K562 (cell line): Measurements from ENCODE around the gene SLC48A1. TPM values are rescaled to one million over a fixed set of nuclear protein-coding genes. Genes with fewer than 3 reads are reported as not detected.
A peak's percentile ranks its signal among the peaks of the same experiment; 100 is the strongest.

Source experiments
- ATAC-seq: fragments of 200-7000 bp; cut with Tn5 transposase; 3 replicates; pipeline ENCODE4 v1.9.1; 2020; ENCODE audit warnings: moderate library complexity
- BruUV-seq: library from RNA; stranded (reverse); fragments of 400-500 nt; replicated peaks from 2 replicates; lab custom pipeline; 2021; lab: Mats Ljungman, UMichigan
- CTCF ChIA-PET: fragments of 300-600 bp; formaldehyde crosslinking; extraction: SDS; loops from one replicate; lab custom pipeline; 2021; ENCODE audit warnings: low intra/inter-chr PET ratio; lab: Yijun Ruan, JAX
- POLR2A ChIA-PET: fragments of 300-600, 350-650 bp; sonication (Branson Sonifier 250); formaldehyde crosslinking; extraction: SDS; loops from one replicate; lab custom pipeline; 2021; ENCODE audit warnings: antibody characterized with exemption, inconsistent platforms; lab: Yijun Ruan, JAX
- DNase-seq, 4 experiments: peaks; one replicate each; pipeline versions ENCODE4 v3.0.0 to v3.0.0-alpha.2; 2011 to 2018; ENCODE audit warnings: low spot score in 3 of 4, mixed read lengths in 3 of 4; ENCODE audit errors: extremely low read depth in 1 of 4
- FAIRE-seq: peaks from 2 replicates; lab custom pipeline; 2011; peaks lifted over from hg19 to GRCh38; lab: Jason Lieb, UNC
- H2AFZ ChIP-seq: 2 replicates; pipeline ENCODE4 v1.6.0; 2011; ENCODE audit warnings: low read depth, low read length, control low read depth, inconsistent platforms
- H3K27ac ChIP-seq: fragments of 200-600 bp; 3 replicates; pipeline ENCODE4 v1.8.0; 2011; ENCODE audit warnings: low read depth, mild to moderate bottlenecking, control low read depth, inconsistent platforms, low read length, moderate library complexity, mixed read lengths; ENCODE audit errors: extremely low read depth
- H3K27me3 ChIP-seq, 2 experiments: fragments of 300-600 bp in 1 of 2; 2 replicates in 1 of 2; 3 replicates in 1 of 2; pipeline versions ENCODE4 v1.6.0 to v1.8.0; 2011; ENCODE audit warnings: inconsistent platforms in 2 of 2, low read length in 2 of 2, mild to moderate bottlenecking in 1 of 2, mixed read lengths in 1 of 2, moderate library complexity in 1 of 2; ENCODE audit not compliant: control insufficient read depth in 2 of 2, insufficient read depth in 2 of 2
- H3K36me3 ChIP-seq: fragments of 300-600 bp; 3 replicates; pipeline ENCODE4 v1.8.0; 2011; ENCODE audit warnings: mild to moderate bottlenecking, low read length, inconsistent platforms; ENCODE audit not compliant: control insufficient read depth, insufficient read depth
- H3K4me1 ChIP-seq, 2 experiments: fragments of 200-600 bp in 1 of 2; replicated peaks in 1 of 2; 2 replicates in 1 of 2; 3 replicates in 1 of 2; pipeline versions ENCODE4 v1.5.1 to v1.8.0; 2011; ENCODE audit warnings: inconsistent platforms in 2 of 2, low read length in 2 of 2, mild to moderate bottlenecking in 1 of 2, mixed read lengths in 1 of 2, moderate library complexity in 1 of 2; ENCODE audit not compliant: control insufficient read depth in 2 of 2, insufficient read depth in 2 of 2
- H3K4me2 ChIP-seq: 2 replicates; pipeline ENCODE4 v1.6.1; 2011; ENCODE audit warnings: low read length, control low read depth, inconsistent platforms, mixed read lengths; ENCODE audit not compliant: insufficient read depth
- H3K4me3 ChIP-seq: fragments of 200-600 bp; sonication (generic), shearing (Covaris generic); 2 replicates; pipeline ENCODE4 v1.5.1; 2016; ENCODE audit warnings: control low read depth, inconsistent platforms
- H3K79me2 ChIP-seq: fragments of 200-600 bp; 3 replicates; pipeline ENCODE4 v1.8.0; 2011; ENCODE audit warnings: low read length, inconsistent platforms; ENCODE audit not compliant: control insufficient read depth, insufficient read depth
- H3K9ac ChIP-seq, 2 experiments: 2 replicates each; pipeline versions ENCODE4 v1.6.0 to v1.6.1; 2011; ENCODE audit warnings: low read depth in 2 of 2, low read length in 2 of 2, control low read depth in 1 of 2, inconsistent platforms in 1 of 2, mild to moderate bottlenecking in 1 of 2, mixed read lengths in 1 of 2; ENCODE audit not compliant: insufficient read depth in 1 of 2
- H3K9me1 ChIP-seq: one replicate; pipeline ENCODE4 v1.6.0; 2011; ENCODE audit warnings: inconsistent platforms, mild to moderate bottlenecking, low read length, moderate library complexity; ENCODE audit not compliant: control insufficient read depth, insufficient read depth
- H3K9me3 ChIP-seq: replicated peaks from 2 replicates; pipeline ENCODE4 v1.5.1; 2011; ENCODE audit warnings: low read depth, low read length, inconsistent platforms; ENCODE audit not compliant: control insufficient read depth, insufficient read depth
- H4K20me1 ChIP-seq: replicated peaks from 2 replicates; pipeline ENCODE4 v1.6.1; 2011; ENCODE audit warnings: low read length, inconsistent platforms, mixed read lengths; ENCODE audit not compliant: control insufficient read depth, insufficient read depth
- MAFK ChIP-seq: IDR thresholded peaks from 2 replicates; pipeline ENCODE4 v1.6.1; 2011; ENCODE audit warnings: low read length, improper control_type of control experiment
- POLR2G ChIP-seq: fragments of 200-400 bp; formaldehyde crosslinking; IDR thresholded peaks from 2 replicates; pipeline ENCODE4 v1.6.1; 2017; ENCODE audit warnings: low read depth, mild to moderate bottlenecking, antibody characterized with exemption, low read length, moderate library complexity
- POLR3A ChIP-seq: IDR thresholded peaks from 2 replicates; pipeline ENCODE4 v1.6.1; 2011; ENCODE audit warnings: borderline replicate concordance, mild to moderate bottlenecking, moderate library complexity; ENCODE audit not compliant: insufficient read length, insufficient read depth; ENCODE audit errors: extremely low read depth
- PRPF4 ChIP-seq: fragments of 200-400 bp; formaldehyde crosslinking; IDR thresholded peaks from one replicate; pipeline ENCODE4 v1.6.1; 2017; ENCODE audit warnings: low read length, low read depth, mild to moderate bottlenecking; ENCODE audit not compliant: insufficient read depth, poor library complexity, severe bottlenecking
- SREBF1 ChIP-seq: fragments of 150-350 bp; IDR thresholded peaks from 2 replicates; pipeline ENCODE4 v1.6.1; 2014; ENCODE audit warnings: antibody characterized with exemption, low read depth, low read length, borderline replicate concordance
- ZNF431 ChIP-seq: sonication (generic); formaldehyde crosslinking; IDR thresholded peaks from 2 replicates; pipeline ENCODE4 v1.8.0; 2022; ENCODE audit warnings: mild to moderate bottlenecking, missing genetic modification reagents
- WGBS: fragments of 100-300 bp; shearing (Covaris generic); methylation state at CpG from one replicate; pipeline ENCODE4 v1.1.6; 2016; ENCODE audit warnings: low coverage, mixed read lengths; ENCODE audit not compliant: insufficient coverage; ENCODE audit errors: missing lambda C conversion rate; 5-methylcytosine and 5-hydroxymethylcytosine counted together
- in situ Hi-C: fragments of 300-500 bp; cut with MboI; formaldehyde crosslinking; loops from 4 replicates; pipeline ENCODE4 v1.15.0; 2018; ENCODE audit warnings: inconsistent platforms, mixed read lengths
- intact Hi-C: fragments of 100-400 bp; cut with micrococcal nuclease; formaldehyde crosslinking; loops from 2 replicates; pipeline ENCODE4 v1.14.2; 2022
- polyA plus RNA-seq, 8 experiments: library from polyadenylated mRNA; depleted of rRNA in 4 of 8; stranded (reverse) in 5 of 8; unstranded in 3 of 8; fragments of >200 nt; fragmentation: Nextera tagmentation in 2 of 8; fragmentation: Illumina TruSeq in 1 of 8; extraction: Ambion mirVana in 2 of 8; extraction: Trizol in 1 of 8; gene quantifications; 2 replicates each; pipeline versions ENCODE4 v1.2.1 to v1.2.3, GENCODE V29; 2011 to 2014; ENCODE audit warnings: inconsistent platforms in 1 of 8, missing spikeins in 1 of 8
- total RNA-seq, 7 experiments: library from RNA; depleted of rRNA in 6 of 7; stranded (reverse); fragments of >200 nt in 6 of 7; fragmentation: Illumina TruSeq in 2 of 7; extraction: Trizol in 2 of 7; gene quantifications; 2 replicates each; pipeline versions ENCODE4 v1.2.1 to v1.2.3, GENCODE V29; 2011 to 2021; ENCODE audit warnings: low replicate concordance in 1 of 7
- TF ChIP-seq, protein P1 (sequence below): sonication (generic); formaldehyde crosslinking; IDR thresholded peaks from 2 replicates; pipeline ENCODE4 v1.8.0; 2022; ENCODE audit warnings: mild to moderate bottlenecking, low read depth, missing genetic modification reagents
- TF ChIP-seq, protein P2 (sequence below): fragments of 450-650 bp; formaldehyde crosslinking; IDR thresholded peaks from 2 replicates; pipeline ENCODE4 v1.4.0; 2020; ENCODE audit warnings: mild to moderate bottlenecking, moderate library complexity
- TF ChIP-seq, protein P3 (sequence below): fragments of 200-800 bp; sonication (Bioruptor generic); IDR thresholded peaks from 2 replicates; pipeline ENCODE4 v1.6.1; 2017; ENCODE audit warnings: missing genetic modification characterization, missing compliant biosample characterization

SLC48A1 gene
- total and polyA plus RNA-seq, 9 of the 15 experiments (the other 6 are each of a cell fraction or from before 2014, with no cell fraction given) = 10.7 to 37.5 (median 18.7) TPM

DNA sequence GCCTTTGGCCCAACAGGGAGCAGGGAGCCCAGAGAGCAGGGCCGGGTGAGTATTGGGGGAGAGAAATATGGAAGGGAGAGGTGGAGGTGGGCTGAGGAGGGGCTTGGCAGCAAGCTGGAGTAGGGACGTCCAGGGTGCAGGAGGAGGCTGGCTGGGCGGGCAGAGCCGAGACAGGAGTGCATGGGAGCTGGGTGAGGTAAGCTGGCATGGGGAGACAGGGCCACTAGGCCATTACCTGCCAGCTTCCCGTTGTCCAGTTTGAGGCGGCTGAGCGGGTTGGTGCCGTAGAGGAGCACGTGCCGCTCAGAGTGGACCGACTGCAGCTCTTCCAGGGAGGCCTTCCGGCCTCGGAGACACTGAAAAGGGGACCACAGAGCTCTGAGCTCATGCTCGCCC lies 18.3 kb downstream of the SLC48A1 start:
- no peak for ATAC-seq
- peaks cover 0 to 10% of the 10 kb centered on the region in 2 experiments; a peak in 1 of 5 replicates for H3K4me1 ChIP-seq
- H3K9ac ChIP-seq = no peak overlapping the region
- no peaks in the 10 kb centered on the region for H3K27me3 ChIP-seq
- H2AFZ ChIP-seq = no peak overlapping the region
- TF ChIP-seq PRPF4 (no peak), MAFK (no peak), POLR2G (peak; percentile 48), ZNF431 (no peak), SREBF1 (no peak)
- TF ChIP-seq, all 486 proteins: peak for 1
- Histone ChIP-seq H3K79me2 (no peaks in the 10 kb centered on the region; the same call in 2 of the 3 replicates), H3K9me3 (no peaks in the 10 kb centered on the region), H3K4me2 (no peak overlapping the region), H3K4me3 (no peak overlapping the region), H4K20me1 (0 out of 2 replicates have a peak, but pooled peaks cover 6% of the 10 kb centered on the region), H3K27ac (no peak overlapping the region), H3K36me3 (peaks cover 99% of the 10 kb centered on the region; the same call in 2 of the 3 replicates), H3K9me1 (no peaks in the 10 kb centered on the region)
- 96% methylated on average over 11 of the region's 14 CpGs for WGBS
- in situ Hi-C loops = no loop called here
- no TSS peak for BruUV-seq
- DNase-seq (no peak), FAIRE-seq (no peak)
- intact Hi-C loops = no loop called here
- POLR2A ChIA-PET = interaction anchor here (0.8 to 2.0 kb wide), 3 partner anchors 9 to 84 kb away, joined by 3 to 6 read pairs (median 5); no protein-coding TSS in a partner anchor
- CTCF ChIA-PET = no interaction called here

DNA sequence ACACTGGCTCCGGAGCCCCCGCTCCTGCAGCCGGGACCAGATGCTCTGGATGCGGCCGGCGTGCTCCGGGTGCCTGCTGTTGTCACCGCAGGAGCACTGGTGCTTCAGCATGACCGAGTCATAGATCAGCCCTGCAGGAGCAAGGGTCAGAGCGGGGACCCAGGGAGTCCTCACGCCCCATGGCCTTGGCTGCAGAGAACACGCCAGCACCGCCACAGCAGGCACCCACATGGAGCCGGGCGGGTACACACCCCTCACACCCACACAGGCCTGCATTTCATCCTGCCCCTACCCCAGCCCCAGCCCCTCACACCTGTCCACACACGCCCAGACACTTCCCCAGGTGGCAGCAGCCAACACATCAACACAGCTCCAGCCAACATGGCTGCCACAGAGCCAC lies 18.8 kb downstream of the SLC48A1 start:
- intact Hi-C loops = no loop called here
- H3K4me3 ChIP-seq = no peak overlapping the region
- ChIA-PET CTCF (no interaction called here), POLR2A (interaction anchor here (0.8 to 1.3 kb wide), 3 partner anchors 10 to 68 kb away, joined by 3 to 5 read pairs (median 3); no protein-coding TSS in a partner anchor)
- no peaks in the 10 kb centered on the region for H3K27me3 ChIP-seq
- H3K9me3 ChIP-seq = no peaks in the 10 kb centered on the region
- H3K4me2 ChIP-seq = no peak overlapping the region
- no peak overlapping the region for H2AFZ ChIP-seq
- WGBS = 96% methylated on average over 15 of the region's 16 CpGs
- H3K4me1 ChIP-seq = peaks cover 0 to 8% of the 10 kb centered on the region in 2 experiments; a peak in 1 of 5 replicates
- in situ Hi-C loops = no loop called here
- no peak for FAIRE-seq
- H4K20me1 ChIP-seq = 0 out of 2 replicates have a peak, but pooled peaks cover 6% of the 10 kb centered on the region
- no peaks in the 10 kb centered on the region; the same call in 2 of the 3 replicates for H3K79me2 ChIP-seq
- H3K9ac ChIP-seq = no peak overlapping the region
- peaks cover 99% of the 10 kb centered on the region; the same call in 2 of the 3 replicates for H3K36me3 ChIP-seq
- no peak for ATAC-seq
- DNase-seq = no peak
- H3K9me1 ChIP-seq = no peaks in the 10 kb centered on the region
- no peak overlapping the region for H3K27ac ChIP-seq
- no TSS peak for BruUV-seq
- TF ChIP-seq, protein P1, sequence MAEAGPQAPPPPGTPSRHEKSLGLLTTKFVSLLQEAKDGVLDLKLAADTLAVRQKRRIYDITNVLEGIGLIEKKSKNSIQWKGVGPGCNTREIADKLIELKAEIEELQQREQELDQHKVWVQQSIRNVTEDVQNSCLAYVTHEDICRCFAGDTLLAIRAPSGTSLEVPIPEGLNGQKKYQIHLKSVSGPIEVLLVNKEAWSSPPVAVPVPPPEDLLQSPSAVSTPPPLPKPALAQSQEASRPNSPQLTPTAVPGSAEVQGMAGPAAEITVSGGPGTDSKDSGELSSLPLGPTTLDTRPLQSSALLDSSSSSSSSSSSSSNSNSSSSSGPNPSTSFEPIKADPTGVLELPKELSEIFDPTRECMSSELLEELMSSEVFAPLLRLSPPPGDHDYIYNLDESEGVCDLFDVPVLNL (CRISPR knock-in tag) = no peak
- no peak for TF ChIP-seq POLR3A
- TF ChIP-seq, protein P2, sequence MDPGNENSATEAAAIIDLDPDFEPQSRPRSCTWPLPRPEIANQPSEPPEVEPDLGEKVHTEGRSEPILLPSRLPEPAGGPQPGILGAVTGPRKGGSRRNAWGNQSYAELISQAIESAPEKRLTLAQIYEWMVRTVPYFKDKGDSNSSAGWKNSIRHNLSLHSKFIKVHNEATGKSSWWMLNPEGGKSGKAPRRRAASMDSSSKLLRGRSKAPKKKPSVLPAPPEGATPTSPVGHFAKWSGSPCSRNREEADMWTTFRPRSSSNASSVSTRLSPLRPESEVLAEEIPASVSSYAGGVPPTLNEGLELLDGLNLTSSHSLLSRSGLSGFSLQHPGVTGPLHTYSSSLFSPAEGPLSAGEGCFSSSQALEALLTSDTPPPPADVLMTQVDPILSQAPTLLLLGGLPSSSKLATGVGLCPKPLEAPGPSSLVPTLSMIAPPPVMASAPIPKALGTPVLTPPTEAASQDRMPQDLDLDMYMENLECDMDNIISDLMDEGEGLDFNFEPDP (CRISPR knock-in tag) = no peak
- TF ChIP-seq, protein P3, sequence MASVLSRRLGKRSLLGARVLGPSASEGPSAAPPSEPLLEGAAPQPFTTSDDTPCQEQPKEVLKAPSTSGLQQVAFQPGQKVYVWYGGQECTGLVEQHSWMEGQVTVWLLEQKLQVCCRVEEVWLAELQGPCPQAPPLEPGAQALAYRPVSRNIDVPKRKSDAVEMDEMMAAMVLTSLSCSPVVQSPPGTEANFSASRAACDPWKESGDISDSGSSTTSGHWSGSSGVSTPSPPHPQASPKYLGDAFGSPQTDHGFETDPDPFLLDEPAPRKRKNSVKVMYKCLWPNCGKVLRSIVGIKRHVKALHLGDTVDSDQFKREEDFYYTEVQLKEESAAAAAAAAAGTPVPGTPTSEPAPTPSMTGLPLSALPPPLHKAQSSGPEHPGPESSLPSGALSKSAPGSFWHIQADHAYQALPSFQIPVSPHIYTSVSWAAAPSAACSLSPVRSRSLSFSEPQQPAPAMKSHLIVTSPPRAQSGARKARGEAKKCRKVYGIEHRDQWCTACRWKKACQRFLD = no peak
